Measurements from ENCODE around the gene SSX1. TPM values are rescaled to one million over a fixed set of nuclear protein-coding genes. Genes with fewer than 3 reads are reported as not detected.

The SSX1 gene
- polyA plus RNA-seq, 1 experiment, result not detected

Small RNA genes within 50 kb of the gene (small RNA-seq; reads per million reads assigned to genes)
- gene AC245047.3 (ENCODE audit: insufficient read length, low read depth, low replicate concordance) (not detected), gene AC245047.4 (ENCODE audit: insufficient read length, low read depth, low replicate concordance) (not detected), gene RNA5SP503 (ENCODE audit: insufficient read length, low read depth, low replicate concordance) (not detected)

Other genes starting within 250 kb of the SSX1 start
- gene SPACA5, start 248.4 kb upstream of the SSX1 start, polyA plus RNA-seq (2011; rRNA removed), result not detected in 2 replicates
- 0.90 and 1.5 TPM in 2 replicates for gene ZNF630, start 183.8 kb upstream of the SSX1 start, polyA plus RNA-seq (2011; rRNA removed)
- gene SPACA5B, start 124.8 kb upstream of the SSX1 start, polyA plus RNA-seq (2011; rRNA removed), result not detected in 2 replicates
- gene SSX5, start 58.6 kb upstream of the SSX1 start, polyA plus RNA-seq (2011; rRNA removed), result not detected in 2 replicates
- gene SSX3, start 101.3 kb downstream of the SSX1 start, polyA plus RNA-seq (2011; rRNA removed), result not detected in 2 replicates
- not detected in 2 replicates for gene SSX4, start 128.1 kb downstream of the SSX1 start, polyA plus RNA-seq (2011; rRNA removed)
- gene SSX4B, start 156.6 kb downstream of the SSX1 start, polyA plus RNA-seq (2011; rRNA removed), result not detected in 2 replicates
- 3.5 and 5.3 TPM in 2 replicates for gene SLC38A5, start 214.9 kb downstream of the SSX1 start, polyA plus RNA-seq (2011; rRNA removed)
- gene FTSJ1, start 220.8 kb downstream of the SSX1 start, polyA plus RNA-seq (2011; rRNA removed), result 24.5 and 44.3 TPM in 2 replicates